ENCODE data around the gene IFITM10. TPM values are rescaled to one million over a fixed set of nuclear protein-coding genes. Genes with fewer than 3 reads are reported as not detected.

Gene IFITM10
- polyA plus RNA-seq, 2 donors = 0.73 to 1.1 TPM

DNA sequence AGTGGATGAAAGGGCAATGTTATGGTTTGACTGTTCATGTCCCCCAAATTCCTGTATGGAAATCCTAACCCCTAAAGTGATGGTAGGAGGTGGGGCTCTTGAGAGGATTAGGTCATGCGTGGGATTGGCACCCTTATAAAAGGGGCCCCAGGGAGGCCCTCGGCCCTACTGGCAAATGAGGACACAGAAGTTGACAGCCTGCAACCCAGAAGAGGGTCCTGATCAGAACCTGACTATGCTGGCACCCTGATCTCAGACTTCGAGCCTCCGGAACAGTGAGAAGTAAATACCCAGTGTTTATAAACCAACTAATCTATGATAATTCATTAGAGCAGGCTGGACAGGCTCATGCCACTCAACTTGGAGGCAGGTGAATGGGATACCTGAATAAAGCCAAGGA is 8.7 kb downstream of the IFITM10 start:
- peaks cover 0 to 7% of the 10 kb centered on the region in 2 donors for H3K4me1 ChIP-seq (ENCODE audit: control insufficient read depth in 2 of 2, insufficient read depth in 2 of 2, low read length in 1 of 2)
- no peak overlapping the region for H3K4me3 ChIP-seq (ENCODE audit: low read depth in 1 of 2, low read length in 2 of 2)
- no peaks in the 10 kb centered on the region for H3K36me3 ChIP-seq (ENCODE audit: control insufficient read depth in 2 of 2, insufficient read depth in 2 of 2, low read length in 1 of 2)
- H3K9me3 ChIP-seq (ENCODE audit: control insufficient read depth in 2 of 2, insufficient read depth in 1 of 2, low read depth in 1 of 2, low read length in 1 of 2) = peaks cover 0 to 9% of the 10 kb centered on the region in 2 donors
- H3K27me3 ChIP-seq (ENCODE audit: control insufficient read depth in 1 of 2, insufficient read depth in 2 of 2, low read length in 2 of 2) = no peaks in the 10 kb centered on the region
- 77 to 83% methylated on average over 4 of the region's 4 CpGs for WGBS, 2 donors
- no peak overlapping the region for H3K27ac ChIP-seq (ENCODE audit: low read depth in 2 of 2, low read length in 1 of 2)

GRCh38 chr11:1740786-1741530 is 9.4 kb downstream of the IFITM10 start:
- H3K36me3 ChIP-seq (ENCODE audit: control insufficient read depth in 2 of 2, insufficient read depth in 2 of 2, low read length in 1 of 2) = no peaks in the 10 kb centered on the region
- H3K27me3 ChIP-seq (ENCODE audit: control insufficient read depth in 1 of 2, insufficient read depth in 2 of 2, low read length in 2 of 2) = no peaks in the 10 kb centered on the region
- no peak overlapping the region for H3K4me3 ChIP-seq (ENCODE audit: low read depth in 1 of 2, low read length in 2 of 2)
- H3K27ac ChIP-seq (ENCODE audit: low read depth in 2 of 2, low read length in 1 of 2) = no peak overlapping the region
- peaks cover 0 to 5% of the 10 kb centered on the region in 2 donors for H3K4me1 ChIP-seq (ENCODE audit: control insufficient read depth in 2 of 2, insufficient read depth in 2 of 2, low read length in 1 of 2)
- peaks cover 4 to 17% of the 10 kb centered on the region in 2 donors for H3K9me3 ChIP-seq (ENCODE audit: control insufficient read depth in 2 of 2, insufficient read depth in 1 of 2, low read depth in 1 of 2, low read length in 1 of 2)
- 85 to 87% methylated on average over 8 of the region's 8 CpGs for WGBS, 2 donors

DNA sequence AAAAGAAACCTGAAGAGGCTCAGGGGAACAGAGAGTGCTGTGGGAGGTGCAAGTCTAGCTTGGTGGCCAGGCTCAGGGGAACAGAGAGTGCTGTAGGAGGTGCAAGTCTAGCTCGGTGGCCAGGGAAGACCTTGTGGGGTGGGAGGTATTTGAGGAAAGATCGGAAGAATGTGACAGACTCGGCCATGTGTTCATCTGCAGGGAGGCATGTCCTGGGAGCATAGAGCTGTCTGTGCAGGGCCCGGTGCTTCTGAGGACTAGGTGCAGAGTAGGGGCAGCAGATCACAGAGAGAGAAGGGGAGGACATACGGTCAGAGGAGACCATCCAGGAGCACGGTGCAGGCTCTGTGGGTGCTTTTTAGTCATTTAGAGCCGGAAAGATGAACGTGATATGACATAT is 10.8 kb downstream of the IFITM10 start:
- Histone ChIP-seq H3K36me3 (ENCODE audit: control insufficient read depth in 2 of 2, insufficient read depth in 2 of 2, low read length in 1 of 2) (no peaks in the 10 kb centered on the region), H3K4me1 (ENCODE audit: control insufficient read depth in 2 of 2, insufficient read depth in 2 of 2, low read length in 1 of 2) (peaks cover 0 to 2% of the 10 kb centered on the region in 2 donors), H3K27ac (ENCODE audit: low read depth in 2 of 2, low read length in 1 of 2) (no peak overlapping the region), H3K9me3 (ENCODE audit: control insufficient read depth in 2 of 2, insufficient read depth in 1 of 2, low read depth in 1 of 2, low read length in 1 of 2) (peaks cover 6 to 26% of the 10 kb centered on the region in 2 donors), H3K27me3 (ENCODE audit: control insufficient read depth in 1 of 2, insufficient read depth in 2 of 2, low read length in 2 of 2) (no peaks in the 10 kb centered on the region), H3K4me3 (ENCODE audit: low read depth in 1 of 2, low read length in 2 of 2) (no peak overlapping the region)
- 62 to 65% methylated on average over 8 of the region's 8 CpGs for WGBS, 2 donors

DNA sequence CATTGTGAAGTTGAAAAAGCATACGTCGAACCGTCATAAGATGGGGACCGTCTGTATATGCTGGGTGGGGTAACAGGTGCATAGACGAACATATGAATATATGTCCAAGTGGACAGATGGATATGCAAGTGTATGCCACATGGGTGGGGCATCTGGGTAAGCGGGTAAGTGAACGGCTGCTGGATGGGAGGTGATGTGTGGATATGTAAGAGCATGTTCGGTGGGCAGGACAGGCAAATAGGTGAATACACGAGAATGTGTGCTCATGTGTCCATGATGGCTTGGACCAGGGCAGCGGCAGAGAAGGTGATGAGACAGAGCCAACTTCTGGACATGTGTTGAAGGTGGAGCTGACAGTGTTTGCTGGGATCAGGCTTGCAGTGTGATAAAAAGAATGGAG is 12.0 kb downstream of the IFITM10 start:
- peaks cover 6 to 26% of the 10 kb centered on the region in 2 donors for H3K9me3 ChIP-seq (ENCODE audit: control insufficient read depth in 2 of 2, insufficient read depth in 1 of 2, low read depth in 1 of 2, low read length in 1 of 2)
- peaks cover 0 to 2% of the 10 kb centered on the region in 2 donors for H3K4me1 ChIP-seq (ENCODE audit: control insufficient read depth in 2 of 2, insufficient read depth in 2 of 2, low read length in 1 of 2)
- no peaks in the 10 kb centered on the region for H3K36me3 ChIP-seq (ENCODE audit: control insufficient read depth in 2 of 2, insufficient read depth in 2 of 2, low read length in 1 of 2)
- WGBS, 2 donors = 85 to 86% methylated on average over 10 of the region's 10 CpGs
- H3K4me3 ChIP-seq (ENCODE audit: low read depth in 1 of 2, low read length in 2 of 2) = no peak overlapping the region
- H3K27ac ChIP-seq (ENCODE audit: low read depth in 2 of 2, low read length in 1 of 2) = no peak overlapping the region
- no peaks in the 10 kb centered on the region for H3K27me3 ChIP-seq (ENCODE audit: control insufficient read depth in 1 of 2, insufficient read depth in 2 of 2, low read length in 2 of 2)

DNA sequence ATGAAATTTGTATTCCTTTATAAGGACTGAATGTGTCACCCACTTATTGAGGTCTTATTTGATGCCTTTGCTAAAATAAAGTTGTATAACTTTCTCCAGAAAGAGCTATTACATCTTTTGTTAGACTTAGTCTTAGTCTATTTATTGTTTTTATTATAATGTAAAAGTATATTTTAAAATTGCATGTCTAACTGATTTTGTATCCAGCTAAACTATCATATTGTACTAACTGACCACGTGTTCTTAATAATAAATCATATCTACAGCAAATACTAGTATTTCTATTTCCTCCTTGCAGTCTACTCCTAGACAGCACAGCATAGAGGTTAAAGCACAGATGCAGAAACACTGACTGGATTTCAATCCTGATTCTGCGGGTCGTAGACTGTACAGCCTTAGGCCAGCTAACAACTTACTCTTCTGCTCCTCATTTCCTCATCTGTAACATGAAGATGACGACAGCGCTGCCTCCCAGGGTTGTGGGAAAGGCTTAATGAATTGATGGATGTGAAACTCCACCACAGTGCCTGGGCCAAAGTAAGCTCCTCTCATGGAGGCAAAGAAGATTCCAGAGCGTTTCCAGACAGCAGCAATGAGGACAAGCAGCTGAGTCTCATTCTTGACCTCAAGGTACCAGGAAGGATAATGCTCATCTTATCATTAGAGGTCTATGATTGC is 13.2 kb downstream of the IFITM10 start:
- no peak overlapping the region for H3K4me3 ChIP-seq (ENCODE audit: low read depth in 1 of 2, low read length in 2 of 2)
- H3K36me3 ChIP-seq (ENCODE audit: control insufficient read depth in 2 of 2, insufficient read depth in 2 of 2, low read length in 1 of 2) = no peaks in the 10 kb centered on the region
- WGBS, 2 donors = 82 to 84% methylated on average over 6 of the region's 6 CpGs
- H3K27ac ChIP-seq (ENCODE audit: low read depth in 2 of 2, low read length in 1 of 2) = no peak overlapping the region
- no peaks in the 10 kb centered on the region for H3K4me1 ChIP-seq (ENCODE audit: control insufficient read depth in 2 of 2, insufficient read depth in 2 of 2, low read length in 1 of 2)
- peaks cover 6 to 23% of the 10 kb centered on the region in 2 donors for H3K9me3 ChIP-seq (ENCODE audit: control insufficient read depth in 2 of 2, insufficient read depth in 1 of 2, low read depth in 1 of 2, low read length in 1 of 2)
- no peaks in the 10 kb centered on the region for H3K27me3 ChIP-seq (ENCODE audit: control insufficient read depth in 1 of 2, insufficient read depth in 2 of 2, low read length in 2 of 2)

DNA sequence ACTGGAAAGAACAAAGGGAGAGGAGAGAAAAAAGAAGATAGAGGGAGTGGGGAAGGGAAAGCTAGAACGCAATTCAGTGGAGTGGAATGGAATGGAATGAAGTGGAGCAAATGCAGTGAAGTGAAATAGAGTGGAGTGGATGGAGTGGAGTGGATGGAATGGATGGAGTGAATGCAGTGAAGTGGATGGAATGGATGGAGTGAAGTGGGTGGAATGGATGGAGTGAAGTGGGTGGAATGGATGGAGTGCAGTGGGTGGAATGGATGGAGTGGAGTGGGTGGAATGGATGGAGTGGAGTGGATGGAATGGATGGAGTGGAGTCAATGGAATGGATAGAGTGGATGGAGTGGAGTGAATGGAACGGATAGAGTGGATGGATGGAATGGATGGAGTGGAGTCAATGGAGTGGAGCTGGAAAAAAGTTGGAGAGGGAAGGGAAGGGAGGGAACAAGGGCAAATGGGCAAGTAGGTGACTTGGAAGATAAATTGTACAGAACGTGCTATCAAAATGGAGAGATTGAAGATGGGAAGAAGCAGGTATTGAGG is 13.9 kb downstream of the IFITM10 start:
- H3K4me1 ChIP-seq (ENCODE audit: control insufficient read depth in 2 of 2, insufficient read depth in 2 of 2, low read length in 1 of 2) = peaks cover 0 to under 1% of the 10 kb centered on the region in 2 donors
- H3K4me3 ChIP-seq (ENCODE audit: low read depth in 1 of 2, low read length in 2 of 2) = no peak overlapping the region
- no peaks in the 10 kb centered on the region for H3K27me3 ChIP-seq (ENCODE audit: control insufficient read depth in 1 of 2, insufficient read depth in 2 of 2, low read length in 2 of 2)
- WGBS, 2 donors = 60 to 66% methylated on average over 3 of the region's 3 CpGs
- H3K36me3 ChIP-seq (ENCODE audit: control insufficient read depth in 2 of 2, insufficient read depth in 2 of 2, low read length in 1 of 2) = no peaks in the 10 kb centered on the region
- peaks cover 6 to 23% of the 10 kb centered on the region in 2 donors for H3K9me3 ChIP-seq (ENCODE audit: control insufficient read depth in 2 of 2, insufficient read depth in 1 of 2, low read depth in 1 of 2, low read length in 1 of 2)
- H3K27ac ChIP-seq (ENCODE audit: low read depth in 2 of 2, low read length in 1 of 2) = no peak overlapping the region

- no peaks in the 10 kb centered on the region for H3K27me3 ChIP-seq (ENCODE audit: control insufficient read depth in 1 of 2, insufficient read depth in 2 of 2, low read length in 2 of 2)
- WGBS, 2 donors = 76 to 77% methylated on average over 16 of the region's 16 CpGs
- H3K9me3 ChIP-seq (ENCODE audit: control insufficient read depth in 2 of 2, insufficient read depth in 1 of 2, low read depth in 1 of 2, low read length in 1 of 2) = peaks cover 6 to 23% of the 10 kb centered on the region in 2 donors
- H3K4me3 ChIP-seq (ENCODE audit: low read depth in 1 of 2, low read length in 2 of 2) = no peak overlapping the region
- no peaks in the 10 kb centered on the region for H3K36me3 ChIP-seq (ENCODE audit: control insufficient read depth in 2 of 2, insufficient read depth in 2 of 2, low read length in 1 of 2)
- no peak overlapping the region for H3K27ac ChIP-seq (ENCODE audit: low read depth in 2 of 2, low read length in 1 of 2)
- peaks cover 0 to 3% of the 10 kb centered on the region in 2 donors for H3K4me1 ChIP-seq (ENCODE audit: control insufficient read depth in 2 of 2, insufficient read depth in 2 of 2, low read length in 1 of 2)
These were observed 15.1 kb downstream of the IFITM10 start for GRCh38 chr11:1735271-1735670.

DNA sequence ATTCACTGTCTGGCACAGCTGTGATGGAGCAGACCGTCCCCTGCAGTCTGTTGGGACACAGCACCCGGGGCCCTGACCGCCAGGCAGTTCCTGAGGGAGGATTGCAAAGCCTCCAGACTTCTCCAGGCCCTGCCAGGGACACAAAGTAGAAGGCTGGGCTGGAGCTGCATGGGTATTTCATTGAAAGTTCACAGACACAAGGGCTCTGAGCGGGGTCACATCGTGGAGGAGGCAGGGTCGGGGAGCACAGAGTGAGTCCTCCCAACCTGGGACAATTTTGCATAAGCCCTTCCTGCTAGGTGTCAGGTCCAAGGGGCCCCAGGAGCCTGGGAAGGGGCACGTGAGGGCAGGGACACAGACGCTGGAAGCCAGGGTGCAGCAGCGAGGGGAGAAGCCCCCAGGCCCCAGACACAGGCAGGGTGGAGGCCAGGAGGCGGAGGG is 15.7 kb downstream of the IFITM10 start:
- Histone ChIP-seq H3K27ac (ENCODE audit: low read depth in 2 of 2, low read length in 1 of 2) (no peak overlapping the region), H3K4me3 (ENCODE audit: low read depth in 1 of 2, low read length in 2 of 2) (no peak overlapping the region), H3K4me1 (ENCODE audit: control insufficient read depth in 2 of 2, insufficient read depth in 2 of 2, low read length in 1 of 2) (peaks cover 0 to 3% of the 10 kb centered on the region in 2 donors), H3K27me3 (ENCODE audit: control insufficient read depth in 1 of 2, insufficient read depth in 2 of 2, low read length in 2 of 2) (no peaks in the 10 kb centered on the region), H3K9me3 (ENCODE audit: control insufficient read depth in 2 of 2, insufficient read depth in 1 of 2, low read depth in 1 of 2, low read length in 1 of 2) (peaks cover 6 to 23% of the 10 kb centered on the region in 2 donors), H3K36me3 (ENCODE audit: control insufficient read depth in 2 of 2, insufficient read depth in 2 of 2, low read length in 1 of 2) (no peaks in the 10 kb centered on the region)
- 52 to 64% methylated on average over 10 of the region's 10 CpGs for WGBS, 2 donors

- Histone ChIP-seq H3K27ac (ENCODE audit: low read depth in 2 of 2, low read length in 1 of 2) (no peak overlapping the region), H3K4me3 (ENCODE audit: low read depth in 1 of 2, low read length in 2 of 2) (no peak overlapping the region), H3K27me3 (ENCODE audit: control insufficient read depth in 1 of 2, insufficient read depth in 2 of 2, low read length in 2 of 2) (no peaks in the 10 kb centered on the region), H3K36me3 (ENCODE audit: control insufficient read depth in 2 of 2, insufficient read depth in 2 of 2, low read length in 1 of 2) (no peaks in the 10 kb centered on the region), H3K4me1 (ENCODE audit: control insufficient read depth in 2 of 2, insufficient read depth in 2 of 2, low read length in 1 of 2) (peaks cover 0 to 3% of the 10 kb centered on the region in 2 donors), H3K9me3 (ENCODE audit: control insufficient read depth in 2 of 2, insufficient read depth in 1 of 2, low read depth in 1 of 2, low read length in 1 of 2) (peaks cover 6 to 23% of the 10 kb centered on the region in 2 donors)
- WGBS, 2 donors = 71 to 74% methylated on average over 28 of the region's 28 CpGs
These were observed 16.4 kb downstream of the IFITM10 start for GRCh38 chr11:1733716-1734640.
